Endothelial cell of umbilical vein (primary cell): ENCODE data around the gene RASAL2. TPM values are rescaled to one million over a fixed set of nuclear protein-coding genes. Genes with fewer than 3 reads are reported as not detected.

Experiments
- BruUV-seq: library from RNA; stranded (reverse); fragments of 400-500 nt; replicated peaks from 2 replicates; lab custom pipeline; 2021; lab: Mats Ljungman, UMichigan
- CTCF ChIA-PET: fragments of 300-600, 350-600 bp; sonication (Branson Sonifier 250); formaldehyde crosslinking; loops from one replicate; lab custom pipeline; 2021; ENCODE audit warnings: antibody characterized with exemption, inconsistent platforms; lab: Charles Lee
- POLR2A ChIA-PET: fragments of 300-600, 350-600 bp; sonication (Branson Sonifier 250); formaldehyde crosslinking; loops from one replicate; lab custom pipeline; 2021; ENCODE audit warnings: antibody characterized with exemption, inconsistent platforms; lab: Charles Lee
- DNase-seq: peaks from one replicate; pipeline ENCODE4 v3.0.0-alpha.2; 2011; ENCODE audit warnings: low read depth, low spot score
- FAIRE-seq: peaks from 2 replicates; lab custom pipeline; 2011; peaks lifted over from hg19 to GRCh38; lab: Jason Lieb, UNC
- H2AFZ ChIP-seq: 2 replicates; pipeline ENCODE4 v1.6.0; 2012; ENCODE audit warnings: low read depth, low read length, control low read depth, inconsistent platforms
- H3K27ac ChIP-seq: 2 replicates; pipeline ENCODE4 v1.5.1; 2011; ENCODE audit warnings: low read depth, mild to moderate bottlenecking, control low read depth, low read length, moderate library complexity; ENCODE audit not compliant: insufficient read depth
- H3K27me3 ChIP-seq, 2 experiments: 2 replicates each; pipeline versions ENCODE4 v1.6.0 to v1.6.1; 2011; ENCODE audit warnings: low read length in 2 of 2, mixed read lengths in 1 of 2; ENCODE audit not compliant: control insufficient read depth in 2 of 2, insufficient read depth in 2 of 2
- H3K36me3 ChIP-seq, 2 experiments: 2 replicates in 1 of 2; 3 replicates in 1 of 2; pipeline ENCODE4 v1.5.1; 2011; ENCODE audit warnings: low read length in 2 of 2, mild to moderate bottlenecking in 1 of 2, moderate library complexity in 1 of 2; ENCODE audit not compliant: control insufficient read depth in 2 of 2, insufficient read depth in 2 of 2; ENCODE audit errors: extremely low read depth in 1 of 2
- H3K4me1 ChIP-seq: 3 replicates; pipeline ENCODE4 v1.5.1; 2011; ENCODE audit warnings: mild to moderate bottlenecking, low read length; ENCODE audit not compliant: control insufficient read depth, insufficient read depth; ENCODE audit errors: extremely low read depth
- H3K4me2 ChIP-seq: 2 replicates; pipeline ENCODE4 v1.6.1; 2011; ENCODE audit warnings: low read length, control low read depth, mixed read lengths; ENCODE audit not compliant: insufficient read depth
- H3K4me3 ChIP-seq, 3 experiments: fragments of 200-600 bp in 1 of 3; sonication (generic), shearing (Covaris generic) in 1 of 3; replicated peaks in 1 of 3; 2 replicates each; pipeline ENCODE4 v1.5.1; 2011 to 2016; ENCODE audit warnings: control low read depth in 3 of 3, low read length in 3 of 3, mild to moderate bottlenecking in 2 of 3, inconsistent platforms in 1 of 3, low read depth in 1 of 3, moderate library complexity in 1 of 3; ENCODE audit not compliant: insufficient read depth in 1 of 3
- H3K79me2 ChIP-seq: 2 replicates; pipeline ENCODE4 v1.6.0; 2012; ENCODE audit warnings: low read length, inconsistent platforms; ENCODE audit not compliant: control insufficient read depth, insufficient read depth
- H3K9ac ChIP-seq: replicated peaks from 2 replicates; pipeline ENCODE3; 2011; ENCODE audit warnings: low read length, control low read depth; ENCODE audit not compliant: insufficient read depth; ENCODE audit errors: extremely low read depth
- H3K9me1 ChIP-seq: replicated peaks from 3 replicates; pipeline ENCODE4 v1.6.0; 2011; ENCODE audit warnings: mild to moderate bottlenecking, low read length; ENCODE audit not compliant: control insufficient read depth, insufficient read depth; ENCODE audit errors: extremely low read depth
- H3K9me3 ChIP-seq: replicated peaks from 2 replicates; pipeline ENCODE4 v1.5.1; 2012; ENCODE audit warnings: low read length, inconsistent platforms; ENCODE audit not compliant: control insufficient read depth, insufficient read depth
- H4K20me1 ChIP-seq: replicated peaks from 2 replicates; pipeline ENCODE3; 2011; ENCODE audit warnings: mild to moderate bottlenecking, low read length; ENCODE audit not compliant: control insufficient read depth, insufficient read depth; ENCODE audit errors: extremely low read depth
- POLR2A ChIP-seq: IDR thresholded peaks from 2 replicates; pipeline ENCODE4 v1.6.1; 2012; ENCODE audit warnings: low read depth, mild to moderate bottlenecking, control low read depth, low read length
- dilution Hi-C: fragments of 300-500 bp; cut with MboI; formaldehyde crosslinking; loops from one replicate; pipeline ENCODE4 v1.15.0; 2019; ENCODE audit warnings: low sequenced_read_pairs; ENCODE audit not compliant: extremely low pct_ligation_motif_present
- intact Hi-C: fragments of 100-400 bp; cut with micrococcal nuclease; formaldehyde crosslinking; loops from one replicate; pipeline ENCODE4 v1.10.0; 2022
- polyA plus RNA-seq, 4 experiments: library from polyadenylated mRNA; depleted of rRNA in 3 of 4; stranded (reverse) in 3 of 4; unstranded in 1 of 4; fragments of >200 nt; gene quantifications; 2 replicates each; pipeline versions ENCODE4 v1.2.1 to v1.2.3, GENCODE V29; 2011 to 2012; ENCODE audit warnings: missing spikeins in 1 of 4
- total RNA-seq: library from RNA; stranded (reverse); gene quantifications from 2 replicates; pipeline ENCODE4 v1.2.3, GENCODE V29; 2021
- TF ChIP-seq, protein P1 (sequence below), 2 donors: IDR thresholded peaks; 1 replicate in 1 of 2; 2 replicates in 1 of 2; pipeline ENCODE4 v1.5.1; 2011; ENCODE audit warnings: low read length in 2 of 2, mild to moderate bottlenecking in 2 of 2, moderate library complexity in 2 of 2, control low read depth in 1 of 2, inconsistent platforms in 1 of 2, low read depth in 1 of 2; ENCODE audit not compliant: insufficient read depth in 1 of 2; ENCODE audit errors: extremely low read depth in 1 of 2

Gene RASAL2
- total and polyA plus RNA-seq, 2 donors (not counting 3 experiments of a cell fraction or from before 2014, with no cell fraction given), result 12.5 to 15.5 TPM

DNA sequence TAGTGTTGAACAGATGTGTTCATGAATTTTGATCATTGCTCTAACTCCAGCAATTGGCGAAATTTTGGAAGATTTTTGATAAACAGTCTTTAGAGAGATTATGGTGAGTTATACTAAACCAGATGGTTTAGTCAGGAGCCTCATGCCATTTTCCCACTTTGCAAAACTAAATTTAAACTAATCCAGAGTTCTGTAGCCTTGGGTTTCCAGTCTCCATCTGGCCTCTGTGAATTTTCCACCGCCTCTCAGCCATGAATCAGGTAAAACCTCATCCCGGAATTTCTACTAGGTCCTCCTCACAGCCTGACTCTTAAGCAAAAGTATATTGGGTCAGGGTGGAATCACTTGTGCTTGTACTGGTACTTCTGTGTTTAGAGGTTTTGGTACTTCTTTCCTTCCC, 358.1 kb downstream of the RASAL2 start:
- no peaks in the 10 kb centered on the region for H4K20me1 ChIP-seq
- no peak overlapping the region for H2AFZ ChIP-seq
- no peak overlapping the region for H3K27ac ChIP-seq
- ChIA-PET POLR2A (no interaction called here), CTCF (no interaction called here)
- H3K79me2 ChIP-seq, result no peaks in the 10 kb centered on the region
- no peaks in the 10 kb centered on the region for H3K27me3 ChIP-seq
- H3K9me3 ChIP-seq, result no peaks in the 10 kb centered on the region
- no peak overlapping the region for H3K9ac ChIP-seq
- H3K36me3 ChIP-seq, result no peaks in the 10 kb centered on the region
- intact Hi-C loops (no loop called here), dilution Hi-C loops (no loop called here)
- no peaks in the 10 kb centered on the region for H3K4me1 ChIP-seq
- no peak for FAIRE-seq
- BruUV-seq, result no TSS peak
- H3K4me2 ChIP-seq, result no peak overlapping the region
- H3K4me3 ChIP-seq, result no peak overlapping the region
- TF ChIP-seq, protein P1, sequence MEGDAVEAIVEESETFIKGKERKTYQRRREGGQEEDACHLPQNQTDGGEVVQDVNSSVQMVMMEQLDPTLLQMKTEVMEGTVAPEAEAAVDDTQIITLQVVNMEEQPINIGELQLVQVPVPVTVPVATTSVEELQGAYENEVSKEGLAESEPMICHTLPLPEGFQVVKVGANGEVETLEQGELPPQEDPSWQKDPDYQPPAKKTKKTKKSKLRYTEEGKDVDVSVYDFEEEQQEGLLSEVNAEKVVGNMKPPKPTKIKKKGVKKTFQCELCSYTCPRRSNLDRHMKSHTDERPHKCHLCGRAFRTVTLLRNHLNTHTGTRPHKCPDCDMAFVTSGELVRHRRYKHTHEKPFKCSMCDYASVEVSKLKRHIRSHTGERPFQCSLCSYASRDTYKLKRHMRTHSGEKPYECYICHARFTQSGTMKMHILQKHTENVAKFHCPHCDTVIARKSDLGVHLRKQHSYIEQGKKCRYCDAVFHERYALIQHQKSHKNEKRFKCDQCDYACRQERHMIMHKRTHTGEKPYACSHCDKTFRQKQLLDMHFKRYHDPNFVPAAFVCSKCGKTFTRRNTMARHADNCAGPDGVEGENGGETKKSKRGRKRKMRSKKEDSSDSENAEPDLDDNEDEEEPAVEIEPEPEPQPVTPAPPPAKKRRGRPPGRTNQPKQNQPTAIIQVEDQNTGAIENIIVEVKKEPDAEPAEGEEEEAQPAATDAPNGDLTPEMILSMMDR (IDR thresholded peaks at IDR 0.05; ENCODE audit: extremely low read depth in 1 of 2, insufficient read depth in 1 of 2, low read depth in 1 of 2, low read length in 2 of 2), result no peak
- no peak for DNase-seq
- no peaks in the 10 kb centered on the region for H3K9me1 ChIP-seq

- DNase-seq, result no peak
- intact Hi-C loops, result no loop called here
- Histone ChIP-seq H3K27me3 (no peaks in the 10 kb centered on the region), H3K9me1 (no peaks in the 10 kb centered on the region), H3K9ac (no peak overlapping the region), H3K36me3 (peaks cover 0 to 6% of the 10 kb centered on the region in 2 experiments), H3K4me1 (no peaks in the 10 kb centered on the region), H4K20me1 (no peaks in the 10 kb centered on the region), H3K9me3 (no peaks in the 10 kb centered on the region), H3K4me3 (no peak overlapping the region), H3K79me2 (no peaks in the 10 kb centered on the region), H3K27ac (no peak overlapping the region), H3K4me2 (no peak overlapping the region), H2AFZ (no peak overlapping the region)
- BruUV-seq, result no TSS peak
- ChIA-PET CTCF (no interaction called here), POLR2A (no interaction called here)
- TF ChIP-seq POLR2A, result no peak
- FAIRE-seq, result no peak
- dilution Hi-C loops, result no loop called here
Observed at GRCh38 chr1:178456472-178456871, 362.6 kb downstream of the RASAL2 start.
